Gastroesophageal sphincter (tissue), 4 donors: ENCODE measurements around the gene CDK9. TPM values are rescaled to one million over a fixed set of nuclear protein-coding genes. Genes with fewer than 3 reads are reported as not detected.

Experiments
- ATAC-seq: fragments of 150-250 bp; one replicate; pipeline ENCODE4 v1.9.1; 2016; ENCODE audit warnings: mild to moderate bottlenecking, moderate library complexity
- H3K27ac ChIP-seq, 4 donors: fragments of 200-600 bp; sonication (generic) in 3 of 4; 1 replicate in 3 of 4; 2 replicates in 1 of 4; pipeline ENCODE4 v1.5.1; 2016 to 2019
- H3K27me3 ChIP-seq: fragments of 200-600 bp; sonication (generic); one replicate; pipeline ENCODE4 v1.5.1; 2019
- H3K36me3 ChIP-seq, 2 donors: fragments of 200-600 bp; sonication (generic); one replicate each; pipeline ENCODE4 v1.5.1; 2019; ENCODE audit warnings: control low read depth in 1 of 2
- H3K4me1 ChIP-seq, 3 donors: fragments of 200-600 bp; sonication (generic); 1 replicate in 2 of 3; 2 replicates in 1 of 3; pipeline ENCODE4 v1.5.1; 2016 to 2019; ENCODE audit warnings: control low read depth in 2 of 3
- H3K4me3 ChIP-seq, 2 donors: fragments of 200-600 bp; sonication (generic); one replicate each; pipeline ENCODE4 v1.5.1; 2019; ENCODE audit warnings: mild to moderate bottlenecking in 1 of 2, moderate library complexity in 1 of 2
- H3K9me3 ChIP-seq, 3 donors: fragments of 200-600 bp; sonication (generic); one replicate each; pipeline ENCODE4 v1.5.1; 2017 to 2019; ENCODE audit warnings: control low read depth in 2 of 3
- CTCF ChIP-seq, 4 experiments: fragments of 200-600 bp in 2 of 4; fragments of 450-650 bp in 2 of 4; sonication (generic) in 1 of 4; IDR thresholded peaks; one replicate each; pipeline ENCODE4 v1.5.1; 2017 to 2019; ENCODE audit warnings: antibody characterized with exemption in 4 of 4, mild to moderate bottlenecking in 2 of 4, moderate library complexity in 2 of 4
- EP300 ChIP-seq: sonication (generic); formaldehyde crosslinking; IDR thresholded peaks from one replicate; pipeline ENCODE4 v1.6.1; 2017; ENCODE audit warnings: antibody characterized with exemption, mild to moderate bottlenecking
- POLR2A ChIP-seq, 2 donors: fragments of 450-650 bp; IDR thresholded peaks; one replicate each; pipeline ENCODE4 v1.6.1; 2017; ENCODE audit warnings: antibody characterized with exemption in 2 of 2, mild to moderate bottlenecking in 2 of 2, moderate library complexity in 1 of 2
- POLR2AphosphoS5 ChIP-seq: sonication (generic); formaldehyde crosslinking; IDR thresholded peaks from one replicate; pipeline ENCODE4 v1.6.1; 2017; ENCODE audit warnings: antibody characterized with exemption
- WGBS, 2 donors: methylation state at CpG; one replicate each; pipeline ENCODE4 v1.1.5; 2018; ENCODE audit warnings: low coverage in 1 of 2; 5-methylcytosine and 5-hydroxymethylcytosine counted together
- total RNA-seq, 4 donors: library from RNA; depleted of rRNA; stranded (reverse); fragments of >200 nt; gene quantifications; one replicate each; pipeline ENCODE4 v1.1.0, GENCODE V29; 2016

Gene CDK9
- total RNA-seq, 4 donors from 2014 or later, result 81.8 to 92.8 (median 86.5) TPM

- peak overlapping the region in 3 of 4 donors; percentile 45 to 72 (median 50) for H3K27ac ChIP-seq
- peaks cover 65% of the 10 kb centered on the region for H3K27me3 ChIP-seq
Observed at GRCh38 chr9:127742435-127743088, 43.3 kb upstream of the CDK9 start.

GRCh38 chr9:127744398-127745110 lies 41.3 kb upstream of the CDK9 start:
- 86% methylated on average over 4 of the region's 19 CpGs; no CpG with 5 or more reads in 1 of the 2 donors for WGBS, 2 donors
- no peak for ATAC-seq
- H3K4me1 ChIP-seq, result peaks cover 0 to 25% (median 7%) of the 10 kb centered on the region in 3 donors
- peaks cover 69% of the 10 kb centered on the region for H3K27me3 ChIP-seq
- peaks cover 0 to 56% of the 10 kb centered on the region in 2 donors for H3K36me3 ChIP-seq
- no peak overlapping the region for H3K27ac ChIP-seq
- no peak for TF ChIP-seq EP300
- no peak for TF ChIP-seq POLR2A (IDR thresholded peaks at IDR 0.05)
- TF ChIP-seq POLR2AphosphoS5, result no peak
- no peak for TF ChIP-seq CTCF (IDR thresholded peaks at IDR 0.05)
- no peaks in the 10 kb centered on the region for H3K9me3 ChIP-seq
- H3K4me3 ChIP-seq, result no peak overlapping the region

More at GRCh38 chr9:127742435-127743088, 43.3 kb upstream of the CDK9 start:
- peak; percentile 59 for ATAC-seq
- Histone ChIP-seq H3K4me1 (peaks cover 0 to 25% (median 7%) of the 10 kb centered on the region in 3 donors), H3K36me3 (peaks cover 0 to 42% of the 10 kb centered on the region in 2 donors), H3K4me3 (peak overlapping the region in 1 of 2 donors; percentile 36), H3K9me3 (no peaks in the 10 kb centered on the region)
- TF ChIP-seq POLR2A (IDR thresholded peaks at IDR 0.05), result no peak
- no peak for TF ChIP-seq EP300
- TF ChIP-seq CTCF (IDR thresholded peaks at IDR 0.05), result no peak
- WGBS, 2 donors, result 21% methylated on average over 14 of the region's 33 CpGs; no CpG with 5 or more reads in 1 of the 2 donors

GRCh38 chr9:127746959-127747569 lies 38.8 kb upstream of the CDK9 start:
- no peak overlapping the region for H3K4me3 ChIP-seq
- H3K27ac ChIP-seq, result no peak overlapping the region
- no peak for TF ChIP-seq POLR2A (IDR thresholded peaks at IDR 0.05)
- TF ChIP-seq CTCF (IDR thresholded peaks at IDR 0.05), result no peak
- TF ChIP-seq POLR2AphosphoS5, result no peak
- TF ChIP-seq EP300, result no peak
- peaks cover 0 to 59% of the 10 kb centered on the region in 2 donors for H3K36me3 ChIP-seq
- peaks cover 67% of the 10 kb centered on the region for H3K27me3 ChIP-seq
- H3K4me1 ChIP-seq, result peaks cover 0 to 10% (median 3%) of the 10 kb centered on the region in 3 donors
- ATAC-seq, result no peak
- H3K9me3 ChIP-seq, result no peaks in the 10 kb centered on the region
- WGBS, 2 donors, result 69 to 74% methylated on average over 6 to 11 of the region's 15 CpGs

GRCh38 chr9:127749090-127749787 lies 36.6 kb upstream of the CDK9 start:
- H3K4me1 ChIP-seq, result peaks cover 0 to 6% (median 3%) of the 10 kb centered on the region in 3 donors

More at GRCh38 chr9:127749090-127749787, 36.6 kb upstream of the CDK9 start:
- H3K36me3 ChIP-seq, result peaks cover 0 to 52% of the 10 kb centered on the region in 2 donors
- H3K27me3 ChIP-seq, result peaks cover 67% of the 10 kb centered on the region
- WGBS, 2 donors, result 90% methylated on average over 2 of the region's 26 CpGs; no CpG with 5 or more reads in 1 of the 2 donors
- no peaks in the 10 kb centered on the region for H3K9me3 ChIP-seq
- no peak overlapping the region for H3K27ac ChIP-seq
- no peak overlapping the region for H3K4me3 ChIP-seq
- TF ChIP-seq EP300 (no peak), CTCF (IDR thresholded peaks at IDR 0.05) (no peak), POLR2AphosphoS5 (no peak), POLR2A (IDR thresholded peaks at IDR 0.05) (no peak)
- no peak for ATAC-seq
